Psoas muscle (tissue), 8 donors: ENCODE results near the gene HDDC3. TPM values are rescaled to one million over a fixed set of nuclear protein-coding genes. Genes with fewer than 3 reads are reported as not detected.
A peak's percentile ranks its signal among the peaks of the same experiment; 100 is the strongest.

Source experiments
- ATAC-seq, 4 donors: fragments of 200-7000 bp; cut with Tn5 transposase; one replicate each; pipeline ENCODE4 v1.9.1; 2020; ENCODE audit warnings: moderate library complexity in 3 of 4, mild to moderate bottlenecking in 2 of 4
- DNase-seq, 2 donors: peaks; one replicate each; pipeline ENCODE4 v3.0.0-alpha.2; 2020
- H3K27ac ChIP-seq: fragments of 200-600 bp; one replicate; pipeline ENCODE4 v1.8.0; 2022
- H3K27me3 ChIP-seq, 3 donors: fragments of 200-600 bp in 1 of 3; one replicate each; pipeline versions ENCODE4 v1.6.1 to v1.8.0; 2013 to 2022; ENCODE audit warnings: low read length in 2 of 3, mild to moderate bottlenecking in 2 of 3, moderate library complexity in 1 of 3; ENCODE audit not compliant: insufficient read depth in 3 of 3
- H3K36me3 ChIP-seq, 2 donors: fragments of 200-600 bp in 1 of 2; one replicate each; pipeline versions ENCODE4 v1.6.1 to v1.8.0; 2013 to 2022; ENCODE audit warnings: low read depth in 1 of 2, mild to moderate bottlenecking in 1 of 2, moderate library complexity in 1 of 2; ENCODE audit not compliant: insufficient read depth in 1 of 2
- H3K4me1 ChIP-seq: fragments of 200-600 bp; one replicate; pipeline ENCODE4 v1.8.0; 2022
- H3K4me3 ChIP-seq: fragments of 200-600 bp; one replicate; pipeline ENCODE4 v1.8.0; 2022; ENCODE audit warnings: mild to moderate bottlenecking
- H3K9me3 ChIP-seq: fragments of 200-600 bp; one replicate; pipeline ENCODE4 v1.8.0; 2022
- WGBS, 3 donors: extraction: QIAGEN DNeasy Blood & Tissue Kit; methylation state at CpG; one replicate each; pipeline versions ENCODE4 v1.1.6 to v1.1.7; 2013; 5-methylcytosine and 5-hydroxymethylcytosine counted together
- intact Hi-C, 2 donors: fragments of 100-400 bp; cut with DNase I; formaldehyde crosslinking; loops; one replicate each; pipeline versions ENCODE4 v1.11.0 to v1.14.2; 2022
- polyA plus RNA-seq, 3 donors: library from polyadenylated mRNA; stranded (reverse); fragments of 200-250 nt; gene quantifications; one replicate each; pipeline ENCODE4 v1.2.3, GENCODE V29; 2013
- total RNA-seq, 4 donors: library from RNA; stranded (reverse); fragmentation: NEBNext Ultra II Directional in 2 of 4; extraction: Animal tissue kit (Norgen Biotek cat#: 25700) in 2 of 4; gene quantifications; one replicate each; pipeline versions ENCODE4 v1.2.1 to v1.2.4, GENCODE V29; 2021 to 2023
- TF ChIP-seq, protein P1 (sequence below): fragments of 200-600 bp; IDR thresholded peaks from one replicate; pipeline ENCODE4 v1.8.0; 2022; ENCODE audit warnings: antibody characterized with exemption
- donor health status: healthy with polysubstance abuse.
- donor health status: DM: no; HTN: no; CAD: no; lungs with moderate emphysema.
- donor health status: Bipolar disorder and iron deficiency.
- donor health status: healthy.
- donor health status: DM: yes; HTN: yes; CAD: no.
- donor health status: DM: no; HTN: no; CAD: no.
- donor health status: DM: no; HTN: no; CAD: no.
- donor health status: DM: yes; HTN: yes; CAD: no.

HDDC3 gene
- total and polyA plus RNA-seq, 7 donors = 7.2 to 25.5 (median 13.2) TPM

DNA sequence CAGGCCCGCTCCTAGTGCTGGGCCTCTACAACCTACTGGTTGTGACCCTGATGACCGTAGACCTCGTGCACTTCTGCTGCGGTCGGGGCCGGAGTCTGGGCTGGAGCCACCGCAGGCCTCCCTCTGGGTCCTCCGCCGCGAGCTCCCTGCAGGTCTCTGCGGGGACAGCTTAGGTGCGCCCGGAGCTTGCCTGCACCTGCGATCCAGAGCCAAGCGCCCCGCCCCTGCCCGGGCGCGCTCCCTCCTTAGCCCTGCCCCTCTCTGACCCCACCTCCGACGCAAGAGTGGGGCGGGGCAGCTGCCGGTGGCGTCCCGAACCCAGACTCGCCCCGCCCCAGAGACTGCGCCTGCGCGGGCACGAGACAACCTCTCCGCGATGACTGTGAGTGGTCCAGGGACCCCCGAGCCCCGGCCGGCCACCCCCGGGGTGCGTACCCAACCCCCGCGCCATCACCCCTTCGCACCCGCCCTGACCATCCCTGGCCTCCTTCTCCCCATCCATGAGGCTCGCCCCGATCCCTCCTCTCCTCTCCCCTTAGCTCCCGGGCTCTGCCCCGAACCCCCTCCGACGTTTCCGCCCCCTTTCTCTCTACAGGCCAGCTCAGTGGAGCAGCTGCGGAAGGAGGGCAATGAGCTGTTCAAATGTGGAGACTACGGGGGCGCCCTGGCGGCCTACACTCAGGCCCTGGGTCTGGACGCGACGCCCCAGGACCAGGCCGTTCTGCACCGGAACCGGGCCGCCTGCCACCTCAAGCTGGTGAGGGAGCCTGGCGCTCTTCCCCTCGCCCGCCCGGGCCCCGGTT lies 2.8 kb upstream of the HDDC3 start, which contains the start of gene UNC45A:
UNC45A (plus strand) TSS at position 337 of the 803 bp plus-strand sequence; CDS start at position 377, 40 bp downstream.
- intact Hi-C loops = no loop called here

DNA sequence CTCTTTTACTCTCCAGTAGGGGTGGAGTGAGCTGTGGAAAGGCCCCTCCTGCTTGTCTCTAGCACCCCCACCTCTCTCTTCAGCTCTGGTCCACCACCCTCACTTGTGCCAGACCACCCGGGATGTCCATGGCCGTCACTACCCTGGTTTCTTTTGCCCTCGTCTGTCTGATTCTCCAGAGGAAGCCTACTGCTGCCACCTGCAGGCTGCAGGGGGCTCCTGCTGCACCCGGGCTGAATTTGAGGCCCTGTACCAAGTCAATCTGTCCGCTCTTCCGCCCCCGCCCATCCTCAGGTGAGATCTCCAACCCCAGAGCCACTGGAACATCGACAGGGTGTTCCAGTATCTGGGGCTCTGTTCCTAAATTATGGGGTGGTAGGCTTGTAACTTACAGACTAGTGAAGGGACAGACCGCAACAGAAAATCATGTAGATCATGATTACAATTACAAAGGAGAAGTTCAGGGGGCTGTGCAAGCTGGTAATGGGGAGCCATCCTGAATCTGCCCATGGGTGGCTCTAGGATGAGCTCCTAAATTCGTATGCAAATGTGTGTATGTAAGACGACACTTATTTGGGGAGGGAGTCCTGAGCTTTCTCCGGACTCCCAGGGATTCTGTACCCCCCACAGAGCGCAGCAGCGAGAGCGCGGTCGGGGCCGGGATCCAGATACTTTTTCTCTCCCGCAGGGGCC lies 2.1 kb upstream of the HDDC3 start:
- 2 to 4% (median 2%) methylated on average over 19 of the region's 19 CpGs for WGBS, 3 donors
- intact Hi-C loops = no loop called here
- Histone ChIP-seq H3K27me3 (no peaks in the 10 kb centered on the region), H3K4me3 (peak overlapping the region; percentile 84), H3K27ac (peak overlapping the region; percentile 74), H3K36me3 (peaks cover under 1 to 31% of the 10 kb centered on the region in 2 donors), H3K9me3 (no peaks in the 10 kb centered on the region), H3K4me1 (peaks cover 32% of the 10 kb centered on the region)
- peak; percentile 86 to 91 for DNase-seq
- TF ChIP-seq, protein P1, sequence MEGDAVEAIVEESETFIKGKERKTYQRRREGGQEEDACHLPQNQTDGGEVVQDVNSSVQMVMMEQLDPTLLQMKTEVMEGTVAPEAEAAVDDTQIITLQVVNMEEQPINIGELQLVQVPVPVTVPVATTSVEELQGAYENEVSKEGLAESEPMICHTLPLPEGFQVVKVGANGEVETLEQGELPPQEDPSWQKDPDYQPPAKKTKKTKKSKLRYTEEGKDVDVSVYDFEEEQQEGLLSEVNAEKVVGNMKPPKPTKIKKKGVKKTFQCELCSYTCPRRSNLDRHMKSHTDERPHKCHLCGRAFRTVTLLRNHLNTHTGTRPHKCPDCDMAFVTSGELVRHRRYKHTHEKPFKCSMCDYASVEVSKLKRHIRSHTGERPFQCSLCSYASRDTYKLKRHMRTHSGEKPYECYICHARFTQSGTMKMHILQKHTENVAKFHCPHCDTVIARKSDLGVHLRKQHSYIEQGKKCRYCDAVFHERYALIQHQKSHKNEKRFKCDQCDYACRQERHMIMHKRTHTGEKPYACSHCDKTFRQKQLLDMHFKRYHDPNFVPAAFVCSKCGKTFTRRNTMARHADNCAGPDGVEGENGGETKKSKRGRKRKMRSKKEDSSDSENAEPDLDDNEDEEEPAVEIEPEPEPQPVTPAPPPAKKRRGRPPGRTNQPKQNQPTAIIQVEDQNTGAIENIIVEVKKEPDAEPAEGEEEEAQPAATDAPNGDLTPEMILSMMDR = peak; percentile 83
- ATAC-seq = peak; percentile 39 to 67 (median 60)

More for the DNA sequence above, 2.8 kb upstream of the HDDC3 start, which contains the start of gene UNC45A:
- Histone ChIP-seq H3K27ac (peak within 1 kb of the TSS; percentile 74), H3K4me3 (peak within 1 kb of the TSS; percentile 84), H3K4me1 (peaks cover 32% of the 10 kb centered on the region), H3K27me3 (no peaks in the 10 kb centered on the region), H3K9me3 (no peaks in the 10 kb centered on the region), H3K36me3 (peaks cover 3 to 38% of the 10 kb centered on the region in 2 donors)
- ATAC-seq (peak; percentile 79 to 83 (median 82)), DNase-seq (peak; percentile 93 to 95)
- TF ChIP-seq, protein P1 = no peak
- WGBS, 3 donors = 0 to 1% (median 1%) methylated on average over 48 to 65 of the region's 65 CpGs

- intact Hi-C loops = loop anchor here (2.0 kb wide), 2 partner anchors 30 to 284 kb away; partner anchors contain the start of gene MAN2A2 (in 1 of the 2)
Observed at GRCh38 chr15:90933301-90933700, 952 bp upstream of the HDDC3 start.

DNA sequence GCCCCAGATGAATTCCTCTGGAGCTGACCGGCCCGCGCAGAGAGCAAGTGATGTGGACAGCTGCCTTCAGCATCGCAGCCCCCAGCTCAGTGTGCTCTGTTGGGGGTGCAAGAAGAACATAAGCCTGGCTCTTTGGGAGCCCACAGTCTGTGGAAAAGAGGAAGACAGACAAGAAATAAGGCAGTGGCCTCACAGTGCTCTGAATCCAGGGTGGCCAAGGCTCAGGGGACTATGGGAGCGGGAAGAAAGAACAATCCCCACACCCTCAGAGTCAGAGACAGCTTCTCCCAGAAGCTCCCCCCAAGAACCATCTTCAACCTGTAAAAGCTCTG lies 277 bp upstream of the HDDC3 start:
- no peak for DNase-seq
- TF ChIP-seq, protein P1 = no peak
- H3K36me3 ChIP-seq = peaks cover 0 to 13% of the 10 kb centered on the region in 2 donors
- no peaks in the 10 kb centered on the region for H3K9me3 ChIP-seq
- H3K27me3 ChIP-seq = no peaks in the 10 kb centered on the region
- intact Hi-C loops = loop anchor here (1.0 to 2.0 kb wide), 3 partner anchors 30 to 284 kb away; partner anchors contain the start of gene MAN2A2 (in 1 of the 2)
- peaks cover 40% of the 10 kb centered on the region for H3K4me1 ChIP-seq
- peak overlapping the region; percentile 95 for H3K27ac ChIP-seq
- WGBS, 3 donors = 15 to 18% (median 17%) methylated on average over 5 of the region's 5 CpGs
- peak overlapping the region; percentile 95 for H3K4me3 ChIP-seq
- no peak for ATAC-seq

More at GRCh38 chr15:90933301-90933700, 952 bp upstream of the HDDC3 start:
- Histone ChIP-seq H3K27ac (no peak overlapping the region), H3K4me3 (no peak overlapping the region), H3K36me3 (peaks cover 0 to 20% of the 10 kb centered on the region in 2 donors), H3K27me3 (no peaks in the 10 kb centered on the region), H3K4me1 (peaks cover 40% of the 10 kb centered on the region), H3K9me3 (no peaks in the 10 kb centered on the region)
- TF ChIP-seq, protein P1 = no peak
- ATAC-seq (no peak), DNase-seq (peak in 1 of 2 donors; percentile 41)
- 78 to 88% (median 83%) methylated on average over 1 of the region's 1 CpG for WGBS, 3 donors
